EL (cell line): ENCODE measurements around the gene RUNX1.
"Not testable (repeated sequence)": the region's sequence is repeated elsewhere in the genome, so short reads cannot be mapped to it uniquely, and the experiment has no call there.

Experiments used
- DNase-seq: peaks from one replicate; pipeline ENCODE4 v3.0.0-alpha.2; 2016

The RUNX1 gene

GRCh38 chr21:34966881-34967280, 82.2 kb downstream of the RUNX1 start:
- DNase-seq, result not testable (repeated sequence)

GRCh38 chr21:34965200-34966174, 83.6 kb downstream of the RUNX1 start:
- peak; percentile 79 for DNase-seq

- no peak for DNase-seq
Measured at GRCh38 chr21:34962586-34963222, 86.4 kb downstream of the RUNX1 start.

GRCh38 chr21:34962136-34962535, 87.0 kb downstream of the RUNX1 start:
- DNase-seq, result no peak

- no peak for DNase-seq
Measured at GRCh38 chr21:34960687-34961086, 88.4 kb downstream of the RUNX1 start.

- DNase-seq, result no peak
Measured at GRCh38 chr21:34959607-34960006, 89.5 kb downstream of the RUNX1 start.

- no peak for DNase-seq
Measured at GRCh38 chr21:34958040-34958439, 91.1 kb downstream of the RUNX1 start.

GRCh38 chr21:34956416-34957316, 92.4 kb downstream of the RUNX1 start:
- DNase-seq, result no peak

- DNase-seq, result no peak
Measured at GRCh38 chr21:34953950-34954349, 95.2 kb downstream of the RUNX1 start.

GRCh38 chr21:34952701-34953100, 96.4 kb downstream of the RUNX1 start:
- no peak for DNase-seq

- not testable (repeated sequence) for DNase-seq
Measured at GRCh38 chr21:34951868-34952267, 97.2 kb downstream of the RUNX1 start.

GRCh38 chr21:34950980-34951379, 98.1 kb downstream of the RUNX1 start:
- no peak for DNase-seq

- DNase-seq, result no peak
Measured at GRCh38 chr21:34949499-34949898, 99.6 kb downstream of the RUNX1 start.

- no peak for DNase-seq
Measured at GRCh38 chr21:34949030-34949429, 100.1 kb downstream of the RUNX1 start.

- DNase-seq, result no peak
Measured at GRCh38 chr21:34948157-34948556, 100.9 kb downstream of the RUNX1 start.

- no peak for DNase-seq
Measured at GRCh38 chr21:34946916-34947534, 102.1 kb downstream of the RUNX1 start.

- DNase-seq, result no peak
Measured at GRCh38 chr21:34946385-34946840, 102.7 kb downstream of the RUNX1 start.

GRCh38 chr21:34945288-34945687, 103.8 kb downstream of the RUNX1 start:
- no peak for DNase-seq

GRCh38 chr21:34944015-34944755, 104.9 kb downstream of the RUNX1 start:
- no peak for DNase-seq

GRCh38 chr21:34942911-34943310, 106.2 kb downstream of the RUNX1 start:
- DNase-seq, result no peak

- DNase-seq, result no peak
Measured at GRCh38 chr21:34941162-34941561, 107.9 kb downstream of the RUNX1 start.
